Stimulated activated CD4-positive, alpha-beta T cell treated with anti-CD3 and anti-CD28 coated beads, Interleukin-12 subunit alpha, Interleukin-12 subunit beta, amount 100 ng/mL, for 48 hours (primary cell): ENCODE results near the gene SUSD2.
A peak's percentile ranks its signal among the peaks of the same experiment; 100 is the strongest.
"Not testable (repeated sequence)": the region's sequence is repeated elsewhere in the genome, so short reads cannot be mapped to it uniquely, and the experiment has no call there.

ENCODE experiments used
- DNase-seq, 3 donors: peaks; one replicate each; pipeline ENCODE4 v3.0.0-alpha.2; 2020; ENCODE audit warnings: low read depth in 2 of 3, low spot score in 1 of 3

SUSD2 gene

GRCh38 chr22:24186892-24187670 lies 5.8 kb downstream of the SUSD2 start:
- DNase-seq = no peak

DNA sequence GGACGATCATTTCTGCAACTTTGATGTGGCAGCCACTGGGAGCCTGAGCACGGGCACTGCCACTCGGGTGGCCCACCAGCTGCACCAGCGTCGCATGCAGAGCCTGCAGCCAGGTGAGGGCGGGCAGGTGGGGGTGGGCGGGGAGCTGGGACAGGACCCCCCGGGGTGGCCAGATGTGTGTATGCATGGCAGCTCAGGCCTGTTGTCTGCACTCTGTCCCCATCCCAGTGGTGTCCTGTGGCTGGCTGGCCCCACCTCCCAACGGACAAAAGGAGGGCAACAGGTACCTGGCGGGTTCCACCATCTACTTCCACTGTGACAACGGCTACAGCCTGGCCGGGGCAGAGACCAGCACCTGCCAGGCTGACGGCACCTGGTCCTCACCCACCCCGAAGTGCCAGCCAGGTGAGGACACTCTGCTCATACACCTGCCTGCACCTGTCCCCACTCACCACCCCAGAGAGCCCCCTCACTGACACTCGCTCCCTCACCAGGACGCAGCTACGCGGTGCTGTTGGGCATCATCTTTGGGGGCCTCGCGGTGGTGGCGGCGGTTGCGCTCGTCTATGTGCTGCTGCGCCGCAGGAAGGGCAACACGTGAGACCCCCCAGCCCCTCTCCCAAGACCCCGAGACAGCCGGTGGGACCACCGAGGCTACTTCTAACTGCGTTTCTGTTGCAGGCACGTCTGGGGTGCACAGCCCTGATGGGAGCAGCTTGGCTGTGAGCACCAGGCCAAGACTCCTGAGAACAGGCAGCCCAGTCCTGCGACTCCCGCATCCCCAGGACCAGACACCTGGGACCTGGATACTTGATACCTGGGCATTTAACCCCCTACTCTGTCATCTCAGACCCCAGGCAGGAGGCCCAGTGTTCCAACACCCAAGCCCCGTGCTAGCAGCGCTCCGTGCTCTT lies 6.7 kb downstream of the SUSD2 start:
- no peak for DNase-seq

- no peak for DNase-seq
These were observed 7.5 kb downstream of the SUSD2 start for GRCh38 chr22:24188705-24189248.

GRCh38 chr22:24189249-24190158 lies 8.2 kb downstream of the SUSD2 start:
- peak; percentile 26 to 51 (median 35) for DNase-seq

GRCh38 chr22:24190159-24190540 lies 8.9 kb downstream of the SUSD2 start:
- DNase-seq = no peak

DNA sequence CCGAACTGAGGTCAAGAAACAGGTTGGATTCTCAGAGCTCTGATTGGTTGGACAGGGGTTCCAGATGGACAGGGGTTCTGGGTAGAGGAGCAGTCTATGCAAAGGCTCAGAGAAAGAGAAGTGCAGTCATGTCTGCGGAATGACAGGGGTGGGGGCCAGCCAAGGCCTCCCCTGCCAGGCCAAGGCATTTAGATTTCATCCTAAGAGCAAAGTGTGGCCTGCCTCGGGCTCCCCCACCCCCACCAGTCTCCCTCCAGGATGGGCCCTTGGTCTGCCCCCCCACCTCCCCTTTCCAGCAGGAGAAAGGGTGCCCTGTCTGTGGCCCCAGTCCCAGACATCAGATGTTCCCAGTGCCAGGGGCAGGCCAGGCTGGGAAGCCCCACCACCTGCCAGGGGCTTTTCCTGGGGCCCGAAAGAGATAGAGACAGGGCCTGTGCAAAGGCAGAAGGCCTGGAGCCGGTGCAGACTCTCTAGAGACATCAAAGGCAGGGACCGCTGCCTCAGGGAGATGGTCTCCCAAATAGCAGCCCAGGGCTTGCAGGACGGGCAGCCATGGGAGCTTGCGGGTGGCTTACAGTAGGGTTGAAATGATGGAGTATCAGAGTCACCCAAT lies 9.4 kb downstream of the SUSD2 start:
- no peak for DNase-seq

DNA sequence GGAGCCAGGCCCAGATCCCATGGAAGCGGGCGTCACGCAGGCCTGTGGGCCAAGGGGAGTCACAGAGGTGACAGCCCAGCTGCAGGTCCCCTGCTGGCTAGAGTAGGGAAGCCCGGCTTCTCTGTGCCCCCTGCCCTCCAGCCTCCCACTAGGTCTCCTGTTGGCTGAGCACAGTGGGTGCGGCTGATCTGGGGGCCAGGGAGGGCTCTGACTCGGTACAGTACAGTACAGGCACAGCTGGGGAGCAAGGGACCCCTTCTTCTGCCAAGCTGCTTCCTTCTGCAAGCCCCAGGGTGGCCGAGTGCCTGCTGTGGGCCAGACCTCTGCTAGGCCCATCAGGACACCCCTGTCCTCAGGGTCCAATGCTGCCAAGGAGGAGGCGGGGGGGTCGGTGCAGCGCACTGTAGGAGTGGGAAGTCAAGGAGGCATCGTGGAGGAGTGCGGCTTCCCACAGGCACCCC lies 10.1 kb downstream of the SUSD2 start:
- no peak for DNase-seq

- no peak for DNase-seq
These were observed 10.6 kb downstream of the SUSD2 start for GRCh38 chr22:24191893-24192292.

DNA sequence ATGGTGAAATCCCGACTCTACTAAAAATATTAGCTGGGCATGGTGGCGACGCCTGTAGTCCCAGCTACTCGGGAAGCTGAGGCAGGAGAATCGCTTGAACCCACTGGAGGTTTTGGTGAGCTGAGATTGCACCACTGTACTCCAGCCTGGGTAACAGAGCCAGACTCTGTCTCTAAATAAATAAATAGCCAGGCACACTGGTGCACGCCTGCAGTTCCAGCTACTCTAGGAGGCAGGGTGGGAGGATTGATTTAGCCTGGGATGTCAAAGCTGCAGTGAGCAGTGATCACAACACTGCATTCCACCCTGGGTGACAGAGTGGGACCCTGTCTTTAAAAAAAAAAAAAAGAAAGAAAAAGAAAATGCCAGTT lies 17.4 kb downstream of the SUSD2 start:
- no peak for DNase-seq

- DNase-seq = no peak
These were observed 19.4 kb downstream of the SUSD2 start for GRCh38 chr22:24200619-24201212.

- no peak for DNase-seq
These were observed 20.7 kb downstream of the SUSD2 start for GRCh38 chr22:24201681-24202614.

GRCh38 chr22:24203856-24204255 lies 22.6 kb downstream of the SUSD2 start:
- not testable (repeated sequence) for DNase-seq

DNA sequence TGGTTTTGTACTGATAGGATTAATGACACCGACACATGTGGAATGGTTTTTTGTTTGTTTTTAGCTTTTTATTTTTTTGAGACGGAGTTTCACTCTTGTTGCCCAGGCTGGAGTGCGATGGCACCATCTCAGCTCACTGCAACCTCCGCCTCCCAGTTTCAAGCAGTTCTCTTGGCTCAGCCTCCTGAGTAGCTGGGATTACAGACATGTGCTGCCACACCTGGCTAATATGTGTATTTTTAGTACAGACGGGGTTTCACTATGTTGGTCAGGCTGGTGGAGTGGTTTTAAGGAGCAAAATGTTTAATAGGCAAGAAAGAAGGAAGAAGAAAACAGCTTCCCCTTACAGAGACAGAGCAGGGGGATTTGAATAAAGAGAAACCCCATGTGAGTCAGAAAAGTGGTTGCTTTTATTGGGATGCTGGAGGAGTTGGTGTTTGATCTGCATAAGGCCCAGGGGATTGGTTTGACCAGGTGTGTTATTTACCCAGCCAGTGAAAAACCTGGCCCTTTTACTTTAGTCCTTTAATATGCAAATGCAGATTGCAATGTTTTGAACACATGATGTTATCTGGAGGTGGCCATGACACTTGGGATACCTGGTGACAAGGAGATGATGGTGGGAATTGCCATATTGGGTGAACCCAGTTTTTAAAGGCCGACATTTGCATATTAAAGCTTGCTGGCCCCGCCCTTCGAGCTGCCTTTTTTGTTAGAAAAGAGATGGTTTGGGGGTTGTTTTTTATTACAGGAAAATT lies 24.3 kb downstream of the SUSD2 start:
- DNase-seq = no peak

DNA sequence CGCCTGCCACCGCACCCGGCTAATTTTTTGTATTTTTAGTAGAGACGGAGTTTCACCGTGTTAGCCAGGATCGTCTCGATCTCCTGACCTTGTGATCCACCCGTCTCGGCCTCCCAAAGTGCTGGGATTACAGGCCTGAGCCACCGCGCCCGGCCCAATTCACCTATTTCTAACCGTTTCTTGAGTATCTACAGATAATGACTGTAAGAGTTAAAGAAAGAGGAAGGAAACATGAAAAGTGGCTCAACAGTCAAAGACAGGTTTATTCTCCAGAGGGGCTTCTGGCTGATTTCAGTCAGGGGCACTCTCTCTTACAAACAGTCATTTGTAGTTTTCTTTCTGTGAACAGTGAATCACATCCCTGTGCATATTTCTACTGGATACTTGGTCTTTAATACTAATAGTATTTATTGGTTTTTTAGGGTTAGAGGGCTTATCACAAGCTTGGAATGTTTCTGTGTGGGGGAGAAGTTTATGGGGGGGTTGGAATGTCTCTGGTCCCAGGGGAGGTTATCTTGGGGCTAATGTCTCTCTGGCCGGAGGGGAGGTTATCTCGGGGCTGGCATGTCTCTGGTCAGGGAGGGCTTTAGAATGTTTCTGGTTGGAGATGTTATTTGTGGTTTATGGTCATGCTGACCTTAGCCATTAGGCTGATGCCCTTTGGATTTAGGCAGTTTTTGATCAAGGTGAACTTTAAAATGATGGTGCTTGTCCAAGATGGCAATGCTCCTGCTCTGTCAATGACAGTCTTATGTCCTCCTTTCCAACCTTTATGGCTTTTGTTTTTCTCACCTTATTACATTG lies 25.4 kb downstream of the SUSD2 start:
- not testable (repeated sequence) for DNase-seq

DNA sequence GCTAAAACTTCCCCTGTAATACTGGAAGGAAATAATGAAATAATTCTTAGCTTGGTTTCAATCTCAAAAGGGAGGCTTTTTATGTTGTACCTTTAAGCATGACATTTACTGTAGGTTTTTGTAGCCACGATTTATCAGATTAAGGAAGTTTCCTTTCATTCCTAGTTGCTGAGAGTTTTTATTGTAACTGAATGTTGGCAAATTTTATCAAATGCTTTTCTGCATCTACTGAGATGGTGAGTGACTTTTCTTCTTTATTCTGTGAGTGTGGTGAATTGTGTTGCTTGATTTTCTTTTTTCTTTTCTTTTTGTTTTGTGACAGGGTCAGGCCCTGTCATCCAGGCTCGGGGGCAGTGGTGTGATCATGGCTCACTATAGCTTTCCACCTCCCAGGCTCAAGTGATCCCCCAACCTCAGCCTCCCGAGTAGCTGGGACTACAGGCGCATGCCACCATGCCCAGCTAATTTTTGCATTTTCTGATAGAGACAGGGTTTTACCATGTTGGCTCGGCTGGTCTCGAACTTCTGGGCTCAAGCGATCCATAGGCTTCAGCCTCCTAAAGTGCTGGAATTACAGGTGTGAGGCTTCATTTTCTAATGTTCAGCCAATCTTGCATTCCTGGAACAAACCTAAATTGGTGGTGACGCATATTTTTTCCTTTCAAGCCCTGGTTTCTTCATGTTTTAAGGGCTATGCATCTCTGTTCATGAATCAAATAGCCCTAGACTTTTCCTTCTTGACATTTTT lies 26.2 kb downstream of the SUSD2 start:
- DNase-seq = no peak

DNA sequence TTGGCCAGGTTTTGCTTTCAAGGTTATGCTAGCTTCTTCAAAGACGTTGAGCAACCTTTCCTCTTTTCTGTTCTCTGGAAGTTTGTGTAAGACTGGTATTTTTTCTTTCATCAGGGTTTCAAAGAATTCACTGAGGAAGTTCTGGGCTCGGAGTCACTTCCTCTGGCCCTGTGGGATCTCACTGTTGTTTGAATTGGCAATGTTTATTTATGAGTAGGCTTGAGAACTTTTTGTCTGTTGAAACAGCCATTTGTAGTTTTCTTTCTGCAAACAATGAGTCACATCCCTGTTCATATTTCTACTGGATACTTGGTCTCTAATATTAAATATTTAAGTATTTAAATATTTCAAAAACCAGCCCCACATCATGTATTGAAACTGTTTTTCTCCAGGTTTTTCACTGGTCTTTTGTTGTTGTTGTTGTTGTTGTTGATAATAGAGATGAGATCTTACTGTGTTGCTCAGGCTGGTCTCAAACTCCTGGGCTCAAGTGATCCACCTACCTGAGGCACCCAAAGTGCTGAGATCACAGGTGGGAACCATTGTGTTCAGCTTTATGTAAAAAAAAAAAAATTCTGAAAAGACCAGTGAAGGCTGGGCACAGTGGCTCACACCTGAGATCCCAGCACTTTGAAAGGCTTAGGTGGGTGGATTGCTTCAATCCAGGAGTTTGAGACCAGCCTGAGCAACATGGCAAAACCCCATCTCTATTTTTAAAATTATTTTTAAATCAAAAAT lies 26.9 kb downstream of the SUSD2 start:
- DNase-seq = no peak
